Fibroblast of lung (primary cell): ENCODE results near the gene CYLD. TPM values are rescaled to one million over a fixed set of nuclear protein-coding genes. Genes with fewer than 3 reads are reported as not detected.

Experiments
- DNase-seq, 2 donors: peaks; one replicate each; pipeline versions ENCODE4 v3.0.0 to v3.0.0-alpha.2; 2010; ENCODE audit warnings: low read depth in 2 of 2
- H2AFZ ChIP-seq: 2 replicates; pipeline ENCODE4 v1.5.1; 2012; ENCODE audit warnings: low read length, control low read depth, inconsistent platforms
- H3K27ac ChIP-seq: 2 replicates; pipeline ENCODE4 v1.5.1; 2011; ENCODE audit warnings: low read length, control low read depth; ENCODE audit not compliant: insufficient read depth
- H3K27me3 ChIP-seq: 2 replicates; pipeline ENCODE4 v1.5.1; 2011; ENCODE audit warnings: mild to moderate bottlenecking, low read length; ENCODE audit not compliant: control insufficient read depth, insufficient read depth
- H3K36me3 ChIP-seq: 2 replicates; pipeline ENCODE4 v1.5.1; 2011; ENCODE audit warnings: low read length; ENCODE audit not compliant: control insufficient read depth, insufficient read depth
- H3K4me1 ChIP-seq: 2 replicates; pipeline ENCODE4 v1.5.1; 2011; ENCODE audit warnings: low read length; ENCODE audit not compliant: control insufficient read depth, insufficient read depth; ENCODE audit errors: extremely low read depth
- H3K4me2 ChIP-seq: 2 replicates; pipeline ENCODE4 v1.5.1; 2011; ENCODE audit warnings: low read length, control low read depth; ENCODE audit not compliant: insufficient read depth; ENCODE audit errors: extremely low read depth
- H3K4me3 ChIP-seq, 4 experiments: fragments of 200-600 bp in 1 of 4; sonication (generic) in 1 of 4; replicated peaks in 1 of 4; 2 replicates each; pipeline ENCODE4 v1.5.1; 2011 to 2016; ENCODE audit warnings: low read length in 4 of 4, low read depth in 3 of 4, mild to moderate bottlenecking in 3 of 4, control low read depth in 2 of 4, inconsistent platforms in 1 of 4, mixed read lengths in 1 of 4; ENCODE audit not compliant: insufficient read depth in 1 of 4; ENCODE audit errors: control extremely low read depth in 1 of 4
- H3K79me2 ChIP-seq: 2 replicates; pipeline ENCODE4 v1.5.1; 2012; ENCODE audit warnings: mild to moderate bottlenecking, low read length, inconsistent platforms; ENCODE audit not compliant: control insufficient read depth, insufficient read depth
- H3K9ac ChIP-seq: 2 replicates; pipeline ENCODE4 v1.5.1; 2011; ENCODE audit warnings: mild to moderate bottlenecking, low read length, control low read depth; ENCODE audit not compliant: insufficient read depth
- H3K9me3 ChIP-seq: 2 replicates; pipeline ENCODE4 v1.5.1; 2012; ENCODE audit warnings: low read depth, low read length; ENCODE audit not compliant: control insufficient read depth, insufficient read depth
- H4K20me1 ChIP-seq: 2 replicates; pipeline ENCODE4 v1.5.1; 2011; ENCODE audit warnings: low read length; ENCODE audit not compliant: control insufficient read depth, insufficient read depth; ENCODE audit errors: extremely low read depth
- CTCF ChIP-seq, 2 donors: IDR thresholded peaks in 1 of 2; conservative IDR thresholded peaks in 1 of 2; 1 replicate in 1 of 2; 2 replicates in 1 of 2; pipeline ENCODE4 v1.5.1; 2011 to 2012; ENCODE audit warnings: low read length in 2 of 2, control low read depth in 1 of 2, inconsistent platforms in 1 of 2, low read depth in 1 of 2, mild to moderate bottlenecking in 1 of 2
- EZH2 ChIP-seq: IDR thresholded peaks from 2 replicates; pipeline ENCODE4 v1.5.1; 2012; ENCODE audit warnings: low read length, control low read depth, mild to moderate bottlenecking; ENCODE audit errors: missing control alignments
- polyA minus RNA-seq: library from RNA; depleted of rRNA, polyadenylated mRNA; stranded (reverse); fragments of >200 nt; gene quantifications from 2 replicates; pipeline ENCODE4 v1.2.3, GENCODE V29; 2011; ENCODE audit warnings: low replicate concordance
- polyA plus RNA-seq, 2 donors: library from polyadenylated mRNA; depleted of rRNA in 1 of 2; stranded (reverse) in 1 of 2; unstranded in 1 of 2; fragments of >200 nt; gene quantifications; 2 replicates each; pipeline ENCODE4 v1.2.1, GENCODE V29; 2011 to 2012; ENCODE audit warnings: missing spikeins in 1 of 2
- total RNA-seq: library from RNA; depleted of rRNA; stranded (reverse); fragments of >200 nt; gene quantifications from 2 replicates; pipeline ENCODE4 v1.2.1, GENCODE V29; 2014

The CYLD gene
- total RNA-seq, result 47.3 and 66.7 TPM in 2 replicates
- polyA plus RNA-seq, result 22.1 and 24.3 TPM in 2 replicates
- 18.2 and 19.8 TPM in 2 replicates for polyA plus RNA-seq (2012)
- 6.0 and 10.2 TPM in 2 replicates for polyA minus RNA-seq

DNA sequence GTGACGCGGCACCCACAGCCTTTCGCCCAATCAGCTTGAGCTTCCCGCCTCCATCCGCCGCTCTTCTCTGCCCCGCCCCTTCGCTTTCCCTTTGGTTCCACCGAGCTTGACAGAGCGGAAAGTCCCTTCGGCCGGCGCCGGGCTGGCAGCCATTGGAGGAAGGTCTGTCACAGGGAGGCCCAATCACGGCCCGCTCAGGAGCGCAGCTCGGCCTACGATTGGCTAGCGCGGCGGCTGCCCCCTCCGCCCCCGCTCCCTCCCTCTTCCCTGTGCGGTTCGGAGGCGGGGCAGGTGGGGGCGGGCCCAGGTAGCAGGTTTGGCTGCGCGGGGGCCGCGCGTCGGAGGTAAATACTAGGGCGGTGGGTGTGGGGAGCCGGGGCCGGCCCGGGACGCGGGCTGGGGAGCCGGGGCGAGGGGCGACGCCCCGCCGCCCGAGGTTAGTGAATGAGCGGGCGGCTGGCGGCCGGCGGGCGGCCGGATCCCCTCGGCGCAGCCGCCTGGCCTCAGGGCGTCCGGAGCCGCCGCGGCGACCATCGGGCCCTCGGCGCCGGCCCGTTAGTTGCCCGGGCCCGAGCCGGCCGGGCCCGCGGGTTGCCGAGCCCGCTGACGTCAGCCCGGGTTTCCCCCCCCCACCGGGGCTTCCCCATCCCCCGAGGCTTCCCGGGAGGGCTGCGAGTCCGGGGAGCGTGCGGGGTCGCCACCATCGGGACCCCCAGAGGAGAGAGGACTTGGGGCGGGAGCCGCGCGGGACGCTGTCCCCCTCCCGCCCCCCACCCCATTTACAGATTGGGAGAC is at the start of gene CYLD:
Gene CYLD, plus strand, starts transcription at position 306 of the 795 bp plus-strand sequence. CDS start 7,613 bp downstream, outside the sequence.
- TF ChIP-seq EZH2 (no peak), CTCF (conservative IDR thresholded peaks at IDR 0.05 in 1 of 2, IDR thresholded peaks at IDR 0.05 in 1 of 2; ENCODE audit: low read depth in 1 of 2, low read length in 2 of 2) (no peak)
- Histone ChIP-seq H2AFZ (peak within 1 kb of the TSS; percentile 88), H3K27ac (peak within 1 kb of the TSS; percentile 88), H4K20me1 (no peaks in the 10 kb centered on the region), H3K4me1 (peaks cover 7% of the 10 kb centered on the region), H3K27me3 (peaks cover 5% of the 10 kb centered on the region), H3K9me3 (no peaks in the 10 kb centered on the region), H3K79me2 (no peaks in the 10 kb centered on the region), H3K9ac (peak within 1 kb of the TSS; percentile 90), H3K4me2 (peak within 1 kb of the TSS; percentile 91), H3K36me3 (no peaks in the 10 kb centered on the region), H3K4me3 (peak within 1 kb of the TSS; percentile 75 to 88 (median 76))
- peak; percentile 99 for DNase-seq

DNA sequence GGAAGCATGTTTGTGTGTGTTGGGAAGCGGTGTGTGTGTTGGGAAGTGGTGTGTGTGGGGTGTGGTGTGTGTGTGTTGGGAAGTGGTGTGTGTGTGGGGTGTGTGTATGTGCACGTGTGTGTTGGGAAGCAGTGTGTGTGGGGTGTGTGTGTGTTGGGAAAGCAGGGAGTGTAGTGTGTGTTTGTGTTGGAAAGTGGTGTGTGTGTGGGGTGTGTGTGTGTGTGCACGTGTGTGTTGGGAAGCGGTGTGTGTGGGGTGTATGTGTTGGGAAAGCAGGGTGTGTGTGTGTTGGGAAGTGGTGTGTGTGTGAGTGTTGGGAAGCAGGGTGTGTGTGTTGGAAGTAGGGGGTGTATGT is 49.3 kb upstream of the CYLD start:
- H3K4me2 ChIP-seq, result no peak overlapping the region
- H4K20me1 ChIP-seq, result no peaks in the 10 kb centered on the region
- TF ChIP-seq EZH2, result no peak
- TF ChIP-seq CTCF (conservative IDR thresholded peaks at IDR 0.05 in 1 of 2, IDR thresholded peaks at IDR 0.05 in 1 of 2; ENCODE audit: low read depth in 1 of 2, low read length in 2 of 2), result no peak
- no peak overlapping the region for H3K4me3 ChIP-seq
- no peaks in the 10 kb centered on the region for H3K9me3 ChIP-seq
- no peak overlapping the region for H3K9ac ChIP-seq
- no peak overlapping the region for H2AFZ ChIP-seq
- no peak for DNase-seq
- H3K79me2 ChIP-seq, result no peaks in the 10 kb centered on the region
- H3K36me3 ChIP-seq, result no peaks in the 10 kb centered on the region
- no peak overlapping the region for H3K27ac ChIP-seq
- H3K27me3 ChIP-seq, result peaks cover 2% of the 10 kb centered on the region
- no peaks in the 10 kb centered on the region for H3K4me1 ChIP-seq

DNA sequence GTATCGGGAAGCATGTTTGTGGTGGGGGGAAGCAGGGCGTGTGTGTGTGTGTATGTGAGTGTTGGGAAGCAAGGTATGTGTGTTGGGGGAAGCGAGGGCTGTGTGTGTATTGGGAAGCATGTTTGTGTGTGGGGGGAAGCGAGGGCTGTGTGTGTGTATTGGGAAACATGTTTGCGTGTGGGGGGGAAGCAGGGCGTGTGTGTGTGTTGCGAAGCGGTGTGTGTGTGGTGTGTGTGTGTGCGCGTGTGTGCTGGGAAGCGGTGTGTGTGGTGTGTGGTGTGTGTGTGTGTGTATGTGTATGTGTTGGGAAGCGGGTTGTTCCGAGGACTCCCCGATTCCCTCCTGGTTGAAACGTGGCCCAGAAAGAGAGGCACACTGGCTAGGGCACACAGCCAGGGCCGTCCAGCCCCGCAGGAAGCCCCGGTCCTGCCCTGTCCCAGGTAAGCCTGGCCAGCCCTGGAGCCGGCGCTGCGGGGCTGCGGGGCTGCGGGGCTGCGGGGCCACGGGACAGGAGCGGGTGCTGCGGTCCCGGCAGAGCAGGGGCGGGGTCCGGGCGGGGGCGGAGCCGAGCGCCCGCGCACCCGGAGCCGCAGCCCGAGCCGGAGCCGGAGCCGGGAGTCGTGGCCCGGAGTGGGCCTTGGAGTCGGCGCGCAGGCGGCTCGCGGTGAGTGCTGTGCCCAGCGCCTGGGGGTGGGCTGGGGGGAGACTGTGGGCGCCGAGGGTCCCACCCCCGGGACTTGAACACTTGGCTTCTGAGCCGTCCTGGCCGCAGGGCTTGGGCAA is 48.7 kb upstream of the CYLD start, which contains the start of gene NOD2:
Gene NOD2, plus strand, starts transcription at position 608 of the 783 bp plus-strand sequence. CDS start 5,890 bp downstream, outside the sequence.
- no peak within 1 kb of the TSS for H2AFZ ChIP-seq
- H3K27me3 ChIP-seq, result peaks cover 2% of the 10 kb centered on the region
- H3K4me1 ChIP-seq, result no peaks in the 10 kb centered on the region
- H3K27ac ChIP-seq, result no peak within 1 kb of the TSS
- H3K4me2 ChIP-seq, result peak within 1 kb of the TSS; percentile 40
- no peaks in the 10 kb centered on the region for H3K79me2 ChIP-seq
- H4K20me1 ChIP-seq, result no peaks in the 10 kb centered on the region
- DNase-seq, result no peak
- no peaks in the 10 kb centered on the region for H3K9me3 ChIP-seq
- TF ChIP-seq CTCF (conservative IDR thresholded peaks at IDR 0.05 in 1 of 2, IDR thresholded peaks at IDR 0.05 in 1 of 2; ENCODE audit: low read depth in 1 of 2, low read length in 2 of 2), result no peak
- TF ChIP-seq EZH2, result no peak
- no peak within 1 kb of the TSS for H3K9ac ChIP-seq
- H3K36me3 ChIP-seq, result no peaks in the 10 kb centered on the region
- peak within 1 kb of the TSS in 2 of 4 experiments; percentile 14 to 44 for H3K4me3 ChIP-seq
